Ascending aorta (tissue), 2 donors: Measurements from ENCODE around the gene DYNLRB1. TPM values are rescaled to one million over a fixed set of nuclear protein-coding genes. Genes with fewer than 3 reads are reported as not detected.

ENCODE experiments used
- DNase-seq, 2 donors: peaks; one replicate each; pipeline ENCODE4 v3.0.0-alpha.2; 2019; ENCODE audit warnings: low spot score in 2 of 2
- H3K27ac ChIP-seq, 2 donors: fragments of 200-600 bp; sonication (generic); one replicate each; pipeline ENCODE4 v1.5.1; 2016 to 2017; ENCODE audit warnings: mild to moderate bottlenecking in 1 of 2
- H3K27me3 ChIP-seq: fragments of 200-600 bp; sonication (generic); one replicate; pipeline ENCODE4 v1.5.1; 2017
- H3K36me3 ChIP-seq, 2 donors: fragments of 200-600 bp; sonication (generic); one replicate each; pipeline ENCODE4 v1.5.1; 2016
- H3K4me1 ChIP-seq, 2 donors: fragments of 200-600 bp; sonication (generic); one replicate each; pipeline ENCODE4 v1.5.1; 2016 to 2017; ENCODE audit warnings: mild to moderate bottlenecking in 1 of 2
- H3K4me3 ChIP-seq, 2 donors: fragments of 200-600 bp; sonication (generic); one replicate each; pipeline ENCODE4 v1.5.1; 2016 to 2017; ENCODE audit warnings: mild to moderate bottlenecking in 1 of 2
- H3K9me3 ChIP-seq, 2 donors: fragments of 200-600 bp; sonication (generic); one replicate each; pipeline ENCODE4 v1.5.1; 2016
- intact Hi-C: fragments of 100-400 bp; cut with DNase I; formaldehyde crosslinking; loops from one replicate; pipeline ENCODE4 v1.15.1; 2023
- total RNA-seq: library from RNA; depleted of rRNA; stranded (reverse); fragments of >200 nt; gene quantifications from one replicate; pipeline ENCODE4 v1.1.0, GENCODE V29; 2016
- TF ChIP-seq, protein P1 (sequence below), 3 experiments: fragments of 200-600 bp in 2 of 3; fragments of 450-650 bp in 1 of 3; sonication (generic) in 2 of 3; IDR thresholded peaks; one replicate each; pipeline ENCODE4 v1.5.1; 2016 to 2019; ENCODE audit warnings: antibody characterized with exemption in 3 of 3, mild to moderate bottlenecking in 1 of 3, moderate library complexity in 1 of 3

Gene DYNLRB1
- total RNA-seq, 1 donor from 2014 or later, result 148 TPM

DNA sequence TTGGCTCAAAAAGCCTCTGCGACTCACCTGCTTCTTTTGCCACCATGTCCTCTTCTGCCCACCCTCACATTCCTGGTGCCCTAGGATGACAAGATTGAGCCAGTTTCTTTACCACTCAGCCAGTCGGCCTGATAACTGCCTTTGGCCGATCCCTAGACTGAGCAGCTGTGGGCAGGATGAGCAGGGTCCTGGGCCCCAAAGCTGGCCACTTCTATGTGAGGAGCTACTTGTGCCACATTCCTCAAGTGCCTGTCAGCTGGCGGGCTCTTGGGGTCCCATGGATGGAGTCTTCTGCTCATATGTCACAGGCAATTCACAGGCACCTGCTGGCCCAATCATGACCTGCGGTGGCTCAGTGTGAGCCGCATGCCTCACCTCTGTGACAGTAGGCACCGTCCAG lies 16.5 kb downstream of the DYNLRB1 start:
- H3K27me3 ChIP-seq, result no peaks in the 10 kb centered on the region
- H3K4me3 ChIP-seq, result no peak overlapping the region
- H3K4me1 ChIP-seq, result peaks cover 0 to 15% of the 10 kb centered on the region in 2 donors
- H3K36me3 ChIP-seq, result peaks cover 77 to 93% of the 10 kb centered on the region in 2 donors
- intact Hi-C loops, result no loop called here
- H3K27ac ChIP-seq, result no peak overlapping the region
- no peaks in the 10 kb centered on the region for H3K9me3 ChIP-seq
- TF ChIP-seq, protein P1, sequence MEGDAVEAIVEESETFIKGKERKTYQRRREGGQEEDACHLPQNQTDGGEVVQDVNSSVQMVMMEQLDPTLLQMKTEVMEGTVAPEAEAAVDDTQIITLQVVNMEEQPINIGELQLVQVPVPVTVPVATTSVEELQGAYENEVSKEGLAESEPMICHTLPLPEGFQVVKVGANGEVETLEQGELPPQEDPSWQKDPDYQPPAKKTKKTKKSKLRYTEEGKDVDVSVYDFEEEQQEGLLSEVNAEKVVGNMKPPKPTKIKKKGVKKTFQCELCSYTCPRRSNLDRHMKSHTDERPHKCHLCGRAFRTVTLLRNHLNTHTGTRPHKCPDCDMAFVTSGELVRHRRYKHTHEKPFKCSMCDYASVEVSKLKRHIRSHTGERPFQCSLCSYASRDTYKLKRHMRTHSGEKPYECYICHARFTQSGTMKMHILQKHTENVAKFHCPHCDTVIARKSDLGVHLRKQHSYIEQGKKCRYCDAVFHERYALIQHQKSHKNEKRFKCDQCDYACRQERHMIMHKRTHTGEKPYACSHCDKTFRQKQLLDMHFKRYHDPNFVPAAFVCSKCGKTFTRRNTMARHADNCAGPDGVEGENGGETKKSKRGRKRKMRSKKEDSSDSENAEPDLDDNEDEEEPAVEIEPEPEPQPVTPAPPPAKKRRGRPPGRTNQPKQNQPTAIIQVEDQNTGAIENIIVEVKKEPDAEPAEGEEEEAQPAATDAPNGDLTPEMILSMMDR (IDR thresholded peaks at IDR 0.05), result no peak
- no peak for DNase-seq

DNA sequence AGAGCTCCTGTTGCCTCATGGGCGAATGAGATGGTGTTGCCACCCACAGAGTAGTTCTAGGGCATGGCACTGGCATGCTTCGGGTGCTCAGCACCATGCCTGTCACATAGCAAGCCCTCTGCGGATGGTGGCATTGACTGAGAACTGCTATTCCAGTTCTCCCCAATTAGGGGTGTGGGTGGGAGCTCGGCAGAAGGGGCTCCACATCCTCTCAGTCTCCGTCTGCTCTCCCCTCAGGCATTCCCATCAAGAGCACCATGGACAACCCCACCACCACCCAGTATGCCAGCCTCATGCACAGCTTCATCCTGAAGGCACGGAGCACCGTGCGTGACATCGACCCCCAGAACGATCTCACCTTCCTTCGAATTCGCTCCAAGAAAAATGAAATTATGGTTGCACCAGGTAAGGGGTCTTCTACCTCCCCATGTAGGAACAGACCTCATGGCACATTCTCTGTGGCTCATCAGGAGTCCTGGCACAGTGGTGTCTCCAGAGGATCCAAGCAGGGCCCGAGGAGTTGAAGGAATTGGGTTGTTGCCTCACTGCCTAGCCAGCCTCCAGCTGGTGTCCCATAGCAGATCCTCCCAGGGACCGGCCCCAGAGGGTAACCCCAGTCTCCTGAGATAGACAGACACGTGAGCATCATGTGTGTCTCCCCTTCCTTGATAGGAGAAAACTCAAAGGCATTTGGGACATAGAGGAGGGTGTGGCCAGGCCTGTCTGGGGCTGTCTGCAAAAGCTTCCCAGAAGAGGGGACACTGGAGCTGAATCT lies 18.4 kb downstream of the DYNLRB1 start:
- H3K27me3 ChIP-seq, result no peaks in the 10 kb centered on the region
- no peaks in the 10 kb centered on the region for H3K9me3 ChIP-seq
- no peak overlapping the region for H3K4me3 ChIP-seq
- intact Hi-C loops, result no loop called here
- TF ChIP-seq, protein P1 (IDR thresholded peaks at IDR 0.05), result no peak
- peaks cover 75 to 89% of the 10 kb centered on the region in 2 donors for H3K36me3 ChIP-seq
- H3K4me1 ChIP-seq, result peaks cover 0 to 8% of the 10 kb centered on the region in 2 donors
- DNase-seq, result no peak
- H3K27ac ChIP-seq, result no peak overlapping the region

DNA sequence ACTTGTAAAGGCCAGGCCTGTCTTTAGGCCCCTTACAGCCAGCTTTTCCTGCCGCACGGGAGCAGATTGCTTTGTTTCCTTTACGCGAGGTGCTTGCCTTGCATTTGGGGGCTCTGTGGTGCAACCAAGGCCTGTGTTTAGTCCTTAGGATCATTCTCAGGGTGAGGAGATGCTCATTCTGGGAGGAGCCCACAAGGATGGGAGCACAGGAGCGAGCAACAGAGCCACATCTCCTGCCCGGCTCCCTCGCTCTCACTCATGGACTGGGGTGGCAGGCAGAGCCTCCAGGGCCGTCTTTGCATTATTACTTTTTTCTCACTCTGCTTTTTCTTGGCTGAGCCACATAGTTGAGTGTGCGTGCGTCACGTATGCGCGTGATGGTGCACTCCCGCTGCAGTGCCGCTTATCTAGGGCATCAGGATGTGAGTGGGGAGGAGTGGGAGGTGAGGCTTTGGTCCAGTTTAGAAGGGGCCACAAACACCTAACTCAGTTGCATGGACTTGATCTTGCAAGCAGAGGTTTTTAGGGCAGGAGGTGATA lies 19.1 kb downstream of the DYNLRB1 start:
- Histone ChIP-seq H3K27me3 (no peaks in the 10 kb centered on the region), H3K36me3 (peaks cover 75 to 89% of the 10 kb centered on the region in 2 donors), H3K4me1 (peaks cover 0 to 3% of the 10 kb centered on the region in 2 donors), H3K9me3 (no peaks in the 10 kb centered on the region), H3K4me3 (no peak overlapping the region), H3K27ac (no peak overlapping the region)
- TF ChIP-seq, protein P1 (IDR thresholded peaks at IDR 0.05), result no peak
- DNase-seq, result no peak
- intact Hi-C loops, result no loop called here

DNA sequence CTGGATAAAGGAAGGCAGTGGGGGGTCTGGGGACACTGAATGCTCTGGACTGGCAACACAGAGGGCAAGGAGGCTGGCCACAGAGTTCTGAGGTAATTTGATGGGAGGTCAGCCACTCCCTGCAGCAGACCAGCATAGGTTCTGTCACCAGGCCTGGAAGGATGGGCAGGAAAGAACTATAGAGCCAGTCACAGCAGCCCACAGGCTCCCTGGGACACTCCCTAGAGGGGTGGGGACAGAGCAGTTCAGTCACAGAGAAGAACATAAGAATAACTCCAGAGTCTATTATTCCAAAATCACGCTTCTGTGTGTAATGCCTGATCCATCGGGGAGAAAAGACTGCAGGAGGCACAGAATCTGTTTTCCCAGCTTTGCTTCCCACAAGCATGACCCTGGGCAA lies 19.6 kb downstream of the DYNLRB1 start:
- no peak for DNase-seq
- Histone ChIP-seq H3K27me3 (no peaks in the 10 kb centered on the region), H3K4me1 (peaks cover 0 to 3% of the 10 kb centered on the region in 2 donors), H3K27ac (no peak overlapping the region), H3K36me3 (peaks cover 76 to 89% of the 10 kb centered on the region in 2 donors), H3K4me3 (no peak overlapping the region), H3K9me3 (no peaks in the 10 kb centered on the region)
- intact Hi-C loops, result no loop called here
- TF ChIP-seq, protein P1 (IDR thresholded peaks at IDR 0.05), result no peak

DNA sequence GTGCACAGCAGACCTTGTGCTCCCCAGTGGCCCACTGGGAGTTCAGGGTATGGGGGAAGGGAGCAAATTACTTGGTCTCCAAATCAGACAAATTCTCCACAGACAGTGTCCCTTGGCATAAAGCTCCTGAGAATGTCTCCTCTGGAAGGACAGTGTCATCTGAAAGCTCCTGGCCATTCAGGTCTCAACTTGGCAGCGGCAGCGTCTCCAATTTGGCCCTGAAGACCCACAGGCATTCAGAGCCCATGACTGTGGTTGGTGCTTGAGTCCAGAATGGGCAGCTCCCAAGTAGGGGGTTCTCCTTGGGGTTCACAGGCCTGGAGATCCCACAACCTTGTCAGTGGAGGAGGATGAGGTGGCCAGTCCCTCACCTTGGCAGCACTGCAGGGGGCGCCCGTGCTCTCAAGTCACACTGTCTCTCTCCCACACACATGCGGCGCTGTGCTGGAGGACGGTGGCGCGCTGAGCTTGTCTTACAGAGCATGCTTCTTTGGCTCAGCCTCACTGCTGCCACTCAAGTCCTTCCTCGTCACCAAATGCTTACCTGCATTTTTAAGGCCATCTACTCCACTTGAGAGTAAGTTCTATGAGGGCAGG lies 20.7 kb downstream of the DYNLRB1 start:
- Histone ChIP-seq H3K4me3 (no peak overlapping the region), H3K9me3 (no peaks in the 10 kb centered on the region), H3K27ac (no peak overlapping the region), H3K27me3 (no peaks in the 10 kb centered on the region), H3K4me1 (no peaks in the 10 kb centered on the region), H3K36me3 (peaks cover 84 to 89% of the 10 kb centered on the region in 2 donors)
- intact Hi-C loops, result no loop called here
- DNase-seq, result no peak
- TF ChIP-seq, protein P1 (IDR thresholded peaks at IDR 0.05), result peak in 1 of 3 experiments; percentile 23
